CD1c-positive myeloid dendritic cell (primary cell): ENCODE data around the gene LDLRAD3.

Experiments
- DNase-seq: peaks from one replicate; pipeline ENCODE4 v3.0.0-alpha.2; 2016; ENCODE audit errors: extremely low spot score

LDLRAD3 gene

DNA sequence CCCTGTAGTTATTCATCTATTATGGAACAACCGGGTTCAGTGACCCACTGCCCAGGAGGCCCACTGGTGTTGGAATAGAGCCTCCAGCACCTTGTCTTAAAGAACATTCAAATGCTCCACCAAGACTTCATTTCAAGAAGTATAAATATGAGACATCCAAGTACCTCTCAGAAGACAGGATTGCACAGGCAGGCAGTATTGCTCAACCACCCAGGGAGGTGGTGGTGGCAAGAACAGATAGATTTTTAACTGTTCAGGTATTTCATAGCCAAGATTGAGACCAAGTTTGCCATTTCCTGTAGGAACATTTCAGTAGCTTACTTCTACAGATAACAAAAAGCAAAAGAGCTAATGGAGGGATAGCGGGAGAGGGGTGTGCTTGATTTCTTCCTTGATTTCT lies 266.7 kb downstream of the LDLRAD3 start:
- DNase-seq, result no peak

GRCh38 chr11:36211761-36212430 lies 268.0 kb downstream of the LDLRAD3 start:
- DNase-seq, result no peak

- no peak for DNase-seq
Observed at GRCh38 chr11:36212564-36213392, 268.9 kb downstream of the LDLRAD3 start.

DNA sequence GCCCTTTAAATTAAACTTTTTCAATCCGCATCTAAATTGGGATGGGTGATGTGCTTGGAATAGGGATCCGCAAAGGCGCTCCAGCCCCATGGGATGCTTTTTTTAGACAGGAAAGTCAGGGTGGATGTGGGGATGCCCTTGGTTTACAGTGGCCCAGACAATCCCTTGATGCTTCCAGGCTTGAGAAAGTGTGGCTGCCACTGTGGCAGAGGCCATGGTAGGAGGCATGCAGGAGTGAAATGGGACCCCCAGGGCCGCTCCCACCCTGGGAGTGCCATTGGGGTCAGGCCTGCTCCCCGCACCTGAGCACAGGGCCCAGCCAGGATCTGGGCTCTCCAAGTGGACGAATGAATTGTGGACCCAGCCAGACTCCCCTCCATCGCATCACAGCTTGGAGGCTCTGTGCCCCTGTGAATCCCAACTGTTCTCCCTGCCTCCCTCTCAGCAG lies 269.6 kb downstream of the LDLRAD3 start:
- no peak for DNase-seq

DNA sequence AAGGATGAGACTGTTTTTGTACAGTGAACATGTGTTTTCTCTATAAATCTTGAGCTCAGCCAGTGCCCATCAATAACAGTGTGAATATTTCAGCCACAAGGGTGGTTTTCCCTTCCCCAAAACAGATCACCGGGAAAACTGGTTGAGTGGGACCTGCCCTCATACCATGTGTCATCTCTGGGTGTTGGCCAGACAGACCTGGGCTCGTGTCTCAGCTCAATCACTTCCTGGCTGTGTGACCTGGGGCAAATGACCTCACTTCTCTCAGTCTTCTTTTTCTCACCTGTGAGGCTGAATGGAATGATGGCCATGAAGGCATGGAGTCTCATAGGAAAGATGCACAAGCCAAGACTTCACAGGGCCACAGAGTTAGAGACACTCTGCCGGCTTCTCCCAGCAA lies 270.6 kb downstream of the LDLRAD3 start:
- no peak for DNase-seq

DNA sequence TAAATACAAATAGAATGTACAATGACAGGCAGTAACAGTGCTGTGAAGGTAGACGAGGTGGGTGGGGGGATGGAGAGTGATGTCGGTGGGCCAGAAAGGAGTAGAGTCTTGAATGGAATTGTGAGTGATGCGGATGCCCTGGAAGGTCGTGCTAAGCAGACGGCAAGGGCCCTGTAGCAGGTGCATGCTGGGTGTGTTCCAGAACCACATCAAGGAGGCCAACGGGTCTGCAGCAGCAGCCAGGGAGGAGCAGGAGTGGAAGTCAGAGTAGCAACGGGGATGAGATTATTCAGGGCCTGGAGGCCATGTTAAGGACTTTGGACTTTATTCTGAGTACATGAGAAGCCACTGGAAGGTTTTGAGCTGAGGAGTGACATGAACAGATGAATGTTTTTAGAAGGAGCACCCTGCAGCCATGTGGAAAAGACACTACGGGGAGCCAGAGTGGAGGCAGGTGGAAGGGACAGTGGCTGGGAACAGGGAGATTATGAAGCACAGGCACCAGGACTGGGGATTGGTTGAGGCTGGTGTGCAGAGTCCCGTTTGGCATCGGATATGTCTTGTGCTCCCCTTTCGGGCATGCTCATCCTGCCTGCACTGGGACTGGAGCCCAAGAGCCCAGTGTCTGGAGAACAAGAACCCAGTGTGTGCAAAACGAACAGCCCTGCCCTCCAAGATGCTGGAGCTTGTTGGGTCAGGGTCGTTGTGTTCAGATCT lies 271.3 kb downstream of the LDLRAD3 start:
- DNase-seq, result no peak

DNA sequence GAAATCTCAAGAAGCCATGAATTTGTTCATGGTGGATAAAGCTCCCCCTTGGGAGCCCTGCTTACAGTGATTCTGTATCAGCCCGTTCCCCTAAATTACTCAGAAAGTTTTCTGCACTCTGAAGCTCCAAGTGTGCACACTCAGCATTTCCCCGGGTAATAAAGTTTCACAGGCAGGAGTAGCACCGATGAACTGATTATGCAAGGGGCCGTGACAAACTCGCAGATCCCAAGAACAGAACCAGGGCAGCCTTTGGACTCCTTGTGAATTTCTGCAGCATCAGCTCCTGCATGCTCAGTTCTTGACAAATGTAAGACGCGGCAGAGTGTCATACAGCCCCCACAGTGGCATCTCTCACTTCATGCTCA lies 271.8 kb downstream of the LDLRAD3 start:
- DNase-seq, result no peak

DNA sequence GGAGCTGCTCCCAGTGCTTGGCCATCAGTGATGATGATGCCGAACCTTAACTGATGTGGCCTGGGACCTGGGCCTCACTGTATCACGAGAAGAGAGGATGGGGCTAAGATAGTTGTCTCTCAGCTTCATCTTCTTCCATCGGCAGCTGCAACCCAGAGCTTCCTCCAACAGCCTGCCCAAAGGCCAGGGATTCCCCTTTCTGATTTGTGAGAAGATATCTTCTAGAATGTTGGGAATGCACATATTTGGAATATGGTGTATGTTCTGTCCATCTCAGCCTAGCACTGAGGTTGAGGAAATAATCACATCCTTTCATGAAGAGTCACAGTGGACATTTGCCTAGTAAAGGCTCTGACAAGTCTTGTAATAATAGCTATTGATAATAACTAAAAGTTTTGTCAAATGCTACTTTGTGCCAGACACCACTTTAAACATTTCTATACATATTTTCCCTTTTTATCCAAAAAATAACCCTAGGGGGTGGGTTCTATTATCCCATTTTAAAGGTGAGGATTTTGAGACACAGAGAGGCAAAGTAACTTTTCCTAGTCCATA lies 272.3 kb downstream of the LDLRAD3 start:
- DNase-seq, result no peak

DNA sequence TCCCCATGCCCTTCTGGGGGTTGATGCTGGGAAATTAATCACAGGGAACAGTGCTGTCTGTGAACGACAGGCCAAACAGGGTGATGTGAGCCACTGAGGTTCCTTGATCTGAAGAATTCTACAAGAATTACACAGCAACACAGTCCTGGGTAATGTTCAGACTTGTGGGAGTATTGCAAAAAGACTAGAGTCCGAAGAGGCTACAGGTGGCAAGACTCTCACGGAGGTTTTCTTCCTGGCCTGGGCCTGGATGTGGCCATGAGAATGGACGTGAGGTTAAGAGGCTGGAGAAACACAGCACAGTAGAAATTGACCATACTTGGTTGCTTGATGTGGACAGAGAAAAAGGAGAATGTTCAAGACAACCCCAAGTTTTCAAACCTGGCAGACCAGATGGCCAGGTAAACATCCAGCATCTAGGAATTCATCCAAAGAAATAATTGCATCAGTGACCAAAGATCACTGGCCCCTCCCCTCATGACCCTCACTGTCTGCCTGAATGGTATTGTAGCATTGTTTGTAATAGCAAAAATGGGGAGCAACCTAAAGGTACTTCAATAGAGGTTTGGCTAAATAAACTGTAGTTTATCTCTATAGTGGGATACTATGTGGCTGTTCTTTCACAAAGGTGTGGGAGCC lies 274.5 kb downstream of the LDLRAD3 start:
- no peak for DNase-seq

DNA sequence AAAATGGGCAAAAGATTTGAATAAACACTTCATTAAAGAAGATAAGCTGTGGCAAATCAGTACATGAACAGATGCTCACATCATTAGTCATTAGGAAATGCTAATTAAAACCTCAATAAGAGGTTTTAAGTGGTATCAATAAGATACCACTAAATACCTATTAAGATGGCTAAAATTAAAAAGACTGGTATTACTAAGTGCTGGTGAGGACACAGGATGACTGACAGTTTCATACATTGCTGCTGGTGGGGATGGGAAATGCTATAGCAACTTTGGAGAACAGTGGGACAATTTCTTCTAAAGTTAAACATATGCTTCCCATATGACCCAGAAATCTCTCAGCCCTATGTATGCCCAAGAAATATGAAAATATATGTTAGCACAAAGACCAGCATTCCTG lies 276.1 kb downstream of the LDLRAD3 start:
- DNase-seq, result no peak

- DNase-seq, result no peak
Observed at GRCh38 chr11:36222831-36223635, 279.2 kb downstream of the LDLRAD3 start.

- DNase-seq, result no peak
Observed at GRCh38 chr11:36224209-36224882, 280.5 kb downstream of the LDLRAD3 start.

DNA sequence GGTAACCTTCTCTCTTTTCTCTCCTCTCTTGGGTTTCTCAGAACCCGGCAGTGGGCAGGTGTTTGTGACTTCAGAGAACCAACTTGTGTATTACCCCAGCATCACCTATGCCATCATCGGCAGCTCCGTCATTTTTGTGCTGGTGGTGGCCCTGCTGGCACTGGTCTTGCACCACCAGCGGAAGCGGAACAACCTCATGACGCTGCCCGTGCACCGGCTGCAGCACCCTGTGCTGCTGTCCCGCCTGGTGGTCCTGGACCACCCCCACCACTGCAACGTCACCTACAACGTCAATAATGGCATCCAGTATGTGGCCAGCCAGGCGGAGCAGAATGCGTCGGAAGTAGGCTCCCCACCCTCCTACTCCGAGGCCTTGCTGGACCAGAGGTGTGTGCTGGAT lies 283.2 kb downstream of the LDLRAD3 start:
- no peak for DNase-seq

GRCh38 chr11:36228689-36229088 lies 284.8 kb downstream of the LDLRAD3 start:
- DNase-seq, result no peak

- no peak for DNase-seq
Observed at GRCh38 chr11:36229091-36229705, 285.3 kb downstream of the LDLRAD3 start.

DNA sequence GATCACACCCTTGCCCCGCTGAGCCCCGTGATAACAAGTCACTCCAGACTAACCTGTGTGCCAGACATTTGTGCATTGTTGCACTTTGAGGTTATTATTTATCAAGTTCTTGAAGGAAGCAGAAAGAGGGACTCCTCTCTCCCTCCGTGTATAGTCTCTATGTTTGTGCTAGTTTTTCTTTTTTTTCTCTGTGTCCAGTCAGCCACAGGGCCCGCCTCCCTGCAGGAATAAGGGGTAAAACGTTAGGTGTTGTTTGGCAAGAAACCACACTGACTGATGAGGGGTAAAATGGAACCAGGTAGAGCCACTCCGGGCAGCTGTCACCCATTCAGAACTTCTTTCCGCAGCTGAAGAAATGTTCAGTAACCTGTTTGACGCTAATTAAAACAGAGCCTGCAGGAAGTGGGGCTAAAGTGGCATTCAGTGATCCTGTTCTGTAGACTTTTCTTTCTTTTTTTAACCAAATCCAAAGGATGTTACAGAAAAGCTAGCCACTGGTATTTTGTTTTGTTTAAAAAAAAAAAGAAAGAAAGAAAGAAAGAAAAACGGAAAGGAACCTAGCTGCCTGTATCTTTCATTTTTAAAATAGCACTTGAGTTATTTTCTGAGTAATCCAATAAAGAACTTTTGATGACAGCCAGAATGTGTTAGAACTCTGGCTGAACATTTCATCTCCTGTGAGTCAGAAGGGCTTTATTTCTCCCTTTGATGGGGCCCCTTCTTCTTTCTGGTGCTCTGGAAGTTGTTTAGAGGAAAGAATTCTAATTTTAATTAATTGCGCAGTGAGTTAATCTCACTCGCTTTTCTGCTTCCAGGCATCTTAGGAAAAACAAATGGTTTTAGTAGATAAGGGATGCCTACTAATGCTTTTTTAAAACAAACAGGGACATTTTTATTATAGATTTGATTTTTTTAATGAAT lies 287.2 kb downstream of the LDLRAD3 start:
- no peak for DNase-seq

- no peak for DNase-seq
Observed at GRCh38 chr11:36233204-36233603, 289.3 kb downstream of the LDLRAD3 start.

- DNase-seq, result no peak
Observed at GRCh38 chr11:36234825-36235224, 291.0 kb downstream of the LDLRAD3 start.

- no peak for DNase-seq
Observed at GRCh38 chr11:36235750-36236149, 291.9 kb downstream of the LDLRAD3 start.
